Lower lobe of right lung (tissue), 2 donors: ENCODE results near the gene LHX5. TPM values are rescaled to one million over a fixed set of nuclear protein-coding genes. Genes with fewer than 3 reads are reported as not detected.

Experiments used
- ATAC-seq, 2 donors: fragments of 200-7000 bp; cut with Tn5 transposase; one replicate each; pipeline ENCODE4 v1.9.1; 2020 to 2022; ENCODE audit warnings: mild to moderate bottlenecking in 2 of 2, moderate library complexity in 2 of 2
- DNase-seq: peaks from one replicate; pipeline ENCODE4 v3.0.0-alpha.2; 2020
- H3K27ac ChIP-seq: fragments of 200-600 bp; one replicate; pipeline ENCODE4 v1.8.0; 2022
- H3K27me3 ChIP-seq: fragments of 200-600 bp; one replicate; pipeline ENCODE4 v1.8.0; 2022; ENCODE audit warnings: low read depth
- H3K36me3 ChIP-seq: fragments of 200-600 bp; one replicate; pipeline ENCODE4 v1.8.0; 2022; ENCODE audit warnings: mild to moderate bottlenecking
- H3K4me1 ChIP-seq: fragments of 200-600 bp; one replicate; pipeline ENCODE4 v1.8.0; 2022
- H3K4me3 ChIP-seq: fragments of 200-600 bp; one replicate; pipeline ENCODE4 v1.8.0; 2022; ENCODE audit warnings: mild to moderate bottlenecking
- H3K9me3 ChIP-seq: fragments of 200-600 bp; one replicate; pipeline ENCODE4 v1.8.0; 2022
- CTCF ChIP-seq: fragments of 200-600 bp; IDR thresholded peaks from one replicate; pipeline ENCODE4 v1.8.0; 2022; ENCODE audit warnings: antibody characterized with exemption, mild to moderate bottlenecking
- intact Hi-C: fragments of 100-400 bp; cut with DNase I; formaldehyde crosslinking; loops from one replicate; pipeline ENCODE4 v1.11.0; 2022
- long read RNA-seq: library from polyadenylated mRNA; unstranded; transcript quantifications from one replicate; pipeline ENCODE4 v2.0.0, GENCODE V29; 2021
- total RNA-seq: library from RNA; stranded (reverse); fragmentation: NEBNext Ultra II Directional; extraction: Animal tissue kit (Norgen Biotek cat#: 25700); gene quantifications from one replicate; pipeline ENCODE4 v1.2.1, GENCODE V29; 2021
- donor health status: DM: no; HTN: yes; CAD: no; lungs with severe emphysema.

LHX5 gene
- total RNA-seq, result not detected
- long read RNA-seq, result 0 reads

- Histone ChIP-seq H3K27me3 (peaks cover 98% of the 10 kb centered on the region), H3K27ac (no peak within 1 kb of the TSS), H3K4me1 (peaks cover 12% of the 10 kb centered on the region), H3K4me3 (no peak within 1 kb of the TSS), H3K9me3 (no peaks in the 10 kb centered on the region), H3K36me3 (no peaks in the 10 kb centered on the region)
- intact Hi-C loops, result no loop called here
- no peak for DNase-seq
- TF ChIP-seq CTCF, result no peak
- ATAC-seq, result no peak
These were observed at the start of gene LHX5 for GRCh38 chr12:113471619-113472171. TSS of gene LHX5 (minus strand) at chr12:113471871. CDS start at chr12:113471498, 373 bp downstream.

GRCh38 chr12:113519464-113520307 is 48.0 kb upstream of the LHX5 start:
- Histone ChIP-seq H3K9me3 (no peaks in the 10 kb centered on the region), H3K4me3 (no peak overlapping the region), H3K27me3 (peaks cover 82% of the 10 kb centered on the region), H3K4me1 (peaks cover 3% of the 10 kb centered on the region), H3K36me3 (no peaks in the 10 kb centered on the region), H3K27ac (no peak overlapping the region)
- intact Hi-C loops, result no loop called here
- DNase-seq (no peak), ATAC-seq (no peak)
- TF ChIP-seq CTCF, result no peak

GRCh38 chr12:113515082-113515856 is 43.6 kb upstream of the LHX5 start:
- no peak overlapping the region for H3K4me3 ChIP-seq
- TF ChIP-seq CTCF, result no peak
- no peak for DNase-seq
- no peaks in the 10 kb centered on the region for H3K9me3 ChIP-seq
- no peaks in the 10 kb centered on the region for H3K36me3 ChIP-seq
- intact Hi-C loops, result no loop called here
- H3K4me1 ChIP-seq, result peaks cover 3% of the 10 kb centered on the region
- no peak for ATAC-seq
- H3K27ac ChIP-seq, result no peak overlapping the region
- H3K27me3 ChIP-seq, result peaks cover 95% of the 10 kb centered on the region

GRCh38 chr12:113514602-113515001 is 42.9 kb upstream of the LHX5 start:
- H3K36me3 ChIP-seq, result no peaks in the 10 kb centered on the region
- no peak for ATAC-seq
- no peak for TF ChIP-seq CTCF
- peaks cover 95% of the 10 kb centered on the region for H3K27me3 ChIP-seq
- no peak overlapping the region for H3K4me3 ChIP-seq
- DNase-seq, result no peak
- no peaks in the 10 kb centered on the region for H3K4me1 ChIP-seq
- intact Hi-C loops, result no loop called here
- no peaks in the 10 kb centered on the region for H3K9me3 ChIP-seq
- H3K27ac ChIP-seq, result no peak overlapping the region

- no peak overlapping the region for H3K4me3 ChIP-seq
- intact Hi-C loops, result no loop called here
- no peak overlapping the region for H3K27ac ChIP-seq
- no peaks in the 10 kb centered on the region for H3K36me3 ChIP-seq
- DNase-seq (no peak), ATAC-seq (no peak)
- TF ChIP-seq CTCF, result no peak
- no peaks in the 10 kb centered on the region for H3K4me1 ChIP-seq
- no peaks in the 10 kb centered on the region for H3K9me3 ChIP-seq
- peaks cover 85% of the 10 kb centered on the region for H3K27me3 ChIP-seq
These were observed 40.9 kb upstream of the LHX5 start for GRCh38 chr12:113512568-113512967.
